K562 (cell line): Measurements from ENCODE around the gene TSTD1. TPM values are rescaled to one million over a fixed set of nuclear protein-coding genes. Genes with fewer than 3 reads are reported as not detected.
A peak's percentile ranks its signal among the peaks of the same experiment; 100 is the strongest.

Source experiments
- DEAF1 ChIP-seq: fragments of 450-650 bp; formaldehyde crosslinking; IDR thresholded peaks from 2 replicates; pipeline ENCODE4 v1.4.0; 2020; ENCODE audit warnings: mild to moderate bottlenecking, moderate library complexity
- FOXK2 ChIP-seq, 2 experiments: fragments of 450-650 bp; IDR thresholded peaks in 1 of 2; conservative IDR thresholded peaks in 1 of 2; 2 replicates each; pipeline ENCODE4 v1.6.1; 2016; ENCODE audit warnings: low read depth in 2 of 2, mild to moderate bottlenecking in 1 of 2
- JUND ChIP-seq, 2 experiments: IDR thresholded peaks; 2 replicates in 1 of 2; 3 replicates in 1 of 2; pipeline ENCODE4 v1.6.1; 2011; ENCODE audit warnings: borderline replicate concordance in 2 of 2, low read depth in 2 of 2, low read length in 2 of 2, improper control_type of control experiment in 1 of 2, missing biosample characterization in 1 of 2, missing genetic modification characterization in 1 of 2, missing genetic modification reagents in 1 of 2
- TOE1 ChIP-seq, 2 experiments: fragments of 450-650 bp in 1 of 2; sonication (generic) in 1 of 2; formaldehyde crosslinking in 1 of 2; IDR thresholded peaks; 2 replicates each; pipeline versions ENCODE4 v1.7.1 to v1.8.0; 2016 to 2022; ENCODE audit warnings: borderline replicate concordance in 2 of 2, mild to moderate bottlenecking in 2 of 2, antibody characterized with exemption in 1 of 2, inconsistent platforms in 1 of 2, low read depth in 1 of 2, missing genetic modification reagents in 1 of 2, moderate library complexity in 1 of 2
- ZC3H8 ChIP-seq: fragments of 450-650 bp; IDR thresholded peaks from 2 replicates; pipeline ENCODE4 v1.6.1; 2017
- ZNF280B ChIP-seq: fragments of 250-450 bp; sonication (Bioruptor Pico); IDR thresholded peaks from 2 replicates; pipeline ENCODE4 v1.5.1; 2021; ENCODE audit warnings: mild to moderate bottlenecking
- polyA plus RNA-seq, 8 experiments: library from polyadenylated mRNA; depleted of rRNA in 4 of 8; stranded (reverse) in 5 of 8; unstranded in 3 of 8; fragments of >200 nt; fragmentation: Nextera tagmentation in 2 of 8; fragmentation: Illumina TruSeq in 1 of 8; extraction: Ambion mirVana in 2 of 8; extraction: Trizol in 1 of 8; gene quantifications; 2 replicates each; pipeline versions ENCODE4 v1.2.1 to v1.2.3, GENCODE V29; 2011 to 2014; ENCODE audit warnings: inconsistent platforms in 1 of 8, missing spikeins in 1 of 8
- total RNA-seq, 7 experiments: library from RNA; depleted of rRNA in 6 of 7; stranded (reverse); fragments of >200 nt in 6 of 7; fragmentation: Illumina TruSeq in 2 of 7; extraction: Trizol in 2 of 7; gene quantifications; 2 replicates each; pipeline versions ENCODE4 v1.2.1 to v1.2.3, GENCODE V29; 2011 to 2021; ENCODE audit warnings: low replicate concordance in 1 of 7

The TSTD1 gene
- total and polyA plus RNA-seq, 9 of the 15 experiments (the other 6 are each of a cell fraction or from before 2014, with no cell fraction given), result 0.23 to 0.53 TPM; not detected in 7

- no peak for TF ChIP-seq ZNF280B (CRISPR knock-in tag)
- no peak for TF ChIP-seq ZC3H8
- TF ChIP-seq TOE1 (IDR thresholded peaks at IDR 0.05; ENCODE audit: borderline replicate concordance), result no peak
- TF ChIP-seq TOE1 (CRISPR knock-in tag; IDR thresholded peaks at IDR 0.05; ENCODE audit: borderline replicate concordance, low read depth), result 0 out of 2 replicates have a peak, but pooled peaks have one; percentile 51
- TF ChIP-seq DEAF1 (CRISPR knock-in tag), result peak; percentile 54
- TF ChIP-seq FOXK2 (conservative IDR thresholded peaks at IDR 0.05 in 1 of 2, IDR thresholded peaks at IDR 0.05 in 1 of 2; ENCODE audit: low read depth in 2 of 2), result peak; percentile 29 to 59; a peak in 2 of 4 replicates
- TF ChIP-seq JUND (IDR thresholded peaks at IDR 0.05; ENCODE audit: borderline replicate concordance, low read depth, low read length), result peak; percentile 41; the same call in 1 of the 2 replicates
- TF ChIP-seq JUND (tag; IDR thresholded peaks at IDR 0.05; ENCODE audit: borderline replicate concordance, low read depth, low read length), result no peak
Observed at GRCh38 chr1:161071886-161072371, 33.2 kb upstream of the TSTD1 start (continued).
